Measurements from ENCODE around the gene GFRAL.

DNA sequence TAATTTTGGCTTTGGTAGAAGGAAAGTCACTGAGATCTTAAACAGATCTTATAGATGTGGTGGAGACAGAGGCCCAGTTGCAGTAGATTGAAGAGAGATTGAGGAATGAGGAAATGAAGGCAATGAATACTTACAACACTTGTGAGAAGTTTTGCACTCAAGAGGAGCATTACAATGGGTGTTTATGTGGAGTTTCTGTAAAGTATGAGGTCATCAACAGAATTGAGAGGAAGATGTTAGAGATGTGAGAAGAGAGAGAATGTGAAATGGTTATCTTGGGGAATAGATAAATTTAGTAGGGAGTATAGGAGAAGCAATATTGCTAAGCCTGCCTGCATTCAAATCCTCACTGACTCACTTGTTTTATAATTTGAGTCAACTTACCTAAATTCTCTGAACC lies 83.4 kb downstream of the GFRAL start:
- TF ChIP-seq, protein P1, sequence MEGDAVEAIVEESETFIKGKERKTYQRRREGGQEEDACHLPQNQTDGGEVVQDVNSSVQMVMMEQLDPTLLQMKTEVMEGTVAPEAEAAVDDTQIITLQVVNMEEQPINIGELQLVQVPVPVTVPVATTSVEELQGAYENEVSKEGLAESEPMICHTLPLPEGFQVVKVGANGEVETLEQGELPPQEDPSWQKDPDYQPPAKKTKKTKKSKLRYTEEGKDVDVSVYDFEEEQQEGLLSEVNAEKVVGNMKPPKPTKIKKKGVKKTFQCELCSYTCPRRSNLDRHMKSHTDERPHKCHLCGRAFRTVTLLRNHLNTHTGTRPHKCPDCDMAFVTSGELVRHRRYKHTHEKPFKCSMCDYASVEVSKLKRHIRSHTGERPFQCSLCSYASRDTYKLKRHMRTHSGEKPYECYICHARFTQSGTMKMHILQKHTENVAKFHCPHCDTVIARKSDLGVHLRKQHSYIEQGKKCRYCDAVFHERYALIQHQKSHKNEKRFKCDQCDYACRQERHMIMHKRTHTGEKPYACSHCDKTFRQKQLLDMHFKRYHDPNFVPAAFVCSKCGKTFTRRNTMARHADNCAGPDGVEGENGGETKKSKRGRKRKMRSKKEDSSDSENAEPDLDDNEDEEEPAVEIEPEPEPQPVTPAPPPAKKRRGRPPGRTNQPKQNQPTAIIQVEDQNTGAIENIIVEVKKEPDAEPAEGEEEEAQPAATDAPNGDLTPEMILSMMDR (IDR thresholded peaks at IDR 0.05 in 2 of 3, conservative IDR thresholded peaks at IDR 0.05 in 1 of 3; ENCODE audit: borderline replicate concordance in 1 of 3, insufficient read depth in 1 of 3, low read depth in 2 of 3, low read length in 2 of 3), result no peak
- TF ChIP-seq POLR2AphosphoS5 (IDR thresholded peaks at IDR 0.05; ENCODE audit: low read depth, low read length), result no peak
- no peak for TF ChIP-seq POLR2A (IDR thresholded peaks at IDR 0.05; ENCODE audit: borderline replicate concordance, extremely low read depth, insufficient read depth, insufficient read length)
- no peak for TF ChIP-seq JUND (IDR thresholded peaks at IDR 0.05)
- no peak for TF ChIP-seq EZH2 (IDR thresholded peaks at IDR 0.05)
- TF ChIP-seq EZH2phosphoT487 (IDR thresholded peaks at IDR 0.05; ENCODE audit: borderline replicate concordance), result no peak
- no peak for TF ChIP-seq MAX (IDR thresholded peaks at IDR 0.05)
- TF ChIP-seq ELF1 (IDR thresholded peaks at IDR 0.05; ENCODE audit: borderline replicate concordance, low read depth), result no peak
- no peak for TF ChIP-seq TCF7L2 (IDR thresholded peaks at IDR 0.05; ENCODE audit: borderline replicate concordance, extremely low read depth, insufficient read depth, insufficient read length)
- TF ChIP-seq, protein P2, sequence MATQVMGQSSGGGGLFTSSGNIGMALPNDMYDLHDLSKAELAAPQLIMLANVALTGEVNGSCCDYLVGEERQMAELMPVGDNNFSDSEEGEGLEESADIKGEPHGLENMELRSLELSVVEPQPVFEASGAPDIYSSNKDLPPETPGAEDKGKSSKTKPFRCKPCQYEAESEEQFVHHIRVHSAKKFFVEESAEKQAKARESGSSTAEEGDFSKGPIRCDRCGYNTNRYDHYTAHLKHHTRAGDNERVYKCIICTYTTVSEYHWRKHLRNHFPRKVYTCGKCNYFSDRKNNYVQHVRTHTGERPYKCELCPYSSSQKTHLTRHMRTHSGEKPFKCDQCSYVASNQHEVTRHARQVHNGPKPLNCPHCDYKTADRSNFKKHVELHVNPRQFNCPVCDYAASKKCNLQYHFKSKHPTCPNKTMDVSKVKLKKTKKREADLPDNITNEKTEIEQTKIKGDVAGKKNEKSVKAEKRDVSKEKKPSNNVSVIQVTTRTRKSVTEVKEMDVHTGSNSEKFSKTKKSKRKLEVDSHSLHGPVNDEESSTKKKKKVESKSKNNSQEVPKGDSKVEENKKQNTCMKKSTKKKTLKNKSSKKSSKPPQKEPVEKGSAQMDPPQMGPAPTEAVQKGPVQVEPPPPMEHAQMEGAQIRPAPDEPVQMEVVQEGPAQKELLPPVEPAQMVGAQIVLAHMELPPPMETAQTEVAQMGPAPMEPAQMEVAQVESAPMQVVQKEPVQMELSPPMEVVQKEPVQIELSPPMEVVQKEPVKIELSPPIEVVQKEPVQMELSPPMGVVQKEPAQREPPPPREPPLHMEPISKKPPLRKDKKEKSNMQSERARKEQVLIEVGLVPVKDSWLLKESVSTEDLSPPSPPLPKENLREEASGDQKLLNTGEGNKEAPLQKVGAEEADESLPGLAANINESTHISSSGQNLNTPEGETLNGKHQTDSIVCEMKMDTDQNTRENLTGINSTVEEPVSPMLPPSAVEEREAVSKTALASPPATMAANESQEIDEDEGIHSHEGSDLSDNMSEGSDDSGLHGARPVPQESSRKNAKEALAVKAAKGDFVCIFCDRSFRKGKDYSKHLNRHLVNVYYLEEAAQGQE (IDR thresholded peaks at IDR 0.05; ENCODE audit: low read depth), result no peak
- no peak for TF ChIP-seq RAD21 (IDR thresholded peaks at IDR 0.05; ENCODE audit: low read depth)

All from HCT116 (cell line).